Ovary (tissue), 3 donors: Measurements from ENCODE around the gene NAP1L1.

Experiments used
- EP300 ChIP-seq: sonication (generic); formaldehyde crosslinking; IDR thresholded peaks from one replicate; pipeline ENCODE4 v1.6.1; 2017; ENCODE audit warnings: antibody characterized with exemption
- POLR2A ChIP-seq: fragments of 450-650 bp; IDR thresholded peaks from one replicate; pipeline ENCODE4 v1.6.1; 2017; ENCODE audit warnings: antibody characterized with exemption, mild to moderate bottlenecking, moderate library complexity
- TF ChIP-seq, protein P1 (sequence below), 3 donors: fragments of 450-650 bp in 2 of 3; fragments of 200-600 bp in 1 of 3; IDR thresholded peaks; one replicate each; pipeline versions ENCODE4 v1.5.1 to v1.8.0; 2016 to 2022; ENCODE audit warnings: antibody characterized with exemption in 3 of 3, mild to moderate bottlenecking in 1 of 3
- donor health status: DM: no; HTN: no; CAD: no.

DNA sequence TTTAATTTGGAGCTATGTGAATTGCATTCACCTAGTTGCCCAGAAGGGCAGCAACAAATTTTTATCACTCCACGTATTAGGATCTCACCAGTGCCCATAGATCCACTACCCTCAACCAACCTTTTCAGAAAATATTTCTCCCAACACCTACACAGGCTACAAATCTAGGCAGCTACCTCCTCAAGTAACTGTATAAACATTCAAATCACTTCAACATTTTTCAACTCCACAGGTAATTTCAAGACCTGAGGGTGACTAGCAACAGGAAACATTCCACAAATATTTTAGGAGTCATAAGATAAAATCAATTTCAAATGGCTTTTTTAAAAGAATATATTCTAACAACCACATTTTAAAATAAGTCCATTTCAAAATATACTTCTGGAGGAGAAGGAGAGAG is 65.8 kb downstream of the NAP1L1 start:
- TF ChIP-seq, protein P1, sequence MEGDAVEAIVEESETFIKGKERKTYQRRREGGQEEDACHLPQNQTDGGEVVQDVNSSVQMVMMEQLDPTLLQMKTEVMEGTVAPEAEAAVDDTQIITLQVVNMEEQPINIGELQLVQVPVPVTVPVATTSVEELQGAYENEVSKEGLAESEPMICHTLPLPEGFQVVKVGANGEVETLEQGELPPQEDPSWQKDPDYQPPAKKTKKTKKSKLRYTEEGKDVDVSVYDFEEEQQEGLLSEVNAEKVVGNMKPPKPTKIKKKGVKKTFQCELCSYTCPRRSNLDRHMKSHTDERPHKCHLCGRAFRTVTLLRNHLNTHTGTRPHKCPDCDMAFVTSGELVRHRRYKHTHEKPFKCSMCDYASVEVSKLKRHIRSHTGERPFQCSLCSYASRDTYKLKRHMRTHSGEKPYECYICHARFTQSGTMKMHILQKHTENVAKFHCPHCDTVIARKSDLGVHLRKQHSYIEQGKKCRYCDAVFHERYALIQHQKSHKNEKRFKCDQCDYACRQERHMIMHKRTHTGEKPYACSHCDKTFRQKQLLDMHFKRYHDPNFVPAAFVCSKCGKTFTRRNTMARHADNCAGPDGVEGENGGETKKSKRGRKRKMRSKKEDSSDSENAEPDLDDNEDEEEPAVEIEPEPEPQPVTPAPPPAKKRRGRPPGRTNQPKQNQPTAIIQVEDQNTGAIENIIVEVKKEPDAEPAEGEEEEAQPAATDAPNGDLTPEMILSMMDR (IDR thresholded peaks at IDR 0.05), result no peak
- TF ChIP-seq EP300, result no peak
- no peak for TF ChIP-seq POLR2A
